SK-N-SH (cell line): ENCODE data around the gene ENTREP3. TPM values are rescaled to one million over a fixed set of nuclear protein-coding genes. Genes with fewer than 3 reads are reported as not detected.

Experiments used
- CTCF ChIA-PET: fragments of 300-600, 350-600 bp; formaldehyde crosslinking; extraction: SDS; loops from one replicate; lab custom pipeline; 2021; lab: Yijun Ruan, JAX
- POLR2A ChIA-PET: fragments of 350-600 bp; sonication (Branson Sonifier 250); formaldehyde crosslinking; extraction: SDS; loops from one replicate; lab custom pipeline; 2020; ENCODE audit warnings: antibody characterized with exemption, inconsistent platforms; lab: Yijun Ruan, JAX
- DNase-seq: peaks from one replicate; pipeline ENCODE4 v3.0.0; 2012
- H2AFZ ChIP-seq: fragments of 200-600 bp; sonication (generic); 2 replicates; pipeline ENCODE4 v1.8.1; 2016; ENCODE audit warnings: antibody characterized with exemption, mild to moderate bottlenecking, low read depth
- H3F3A ChIP-seq: fragments of 200-600 bp; sonication (generic); replicated peaks from 2 replicates; pipeline ENCODE3; 2016; ENCODE audit warnings: antibody characterized with exemption, mild to moderate bottlenecking; ENCODE audit not compliant: insufficient read depth
- H3K27ac ChIP-seq, 2 experiments: fragments of 200-500 bp in 1 of 2; fragments of 200-600 bp in 1 of 2; sonication (Bioruptor generic) in 1 of 2; sonication (generic), shearing (Covaris generic) in 1 of 2; 2 replicates each; pipeline versions ENCODE4 v1.5.1 to v1.6.1; 2014 to 2016; ENCODE audit warnings: low read depth in 2 of 2, inconsistent platforms in 1 of 2, low read length in 1 of 2, mild to moderate bottlenecking in 1 of 2, mixed read lengths in 1 of 2
- H3K27me3 ChIP-seq: fragments of 200-600 bp; sonication (generic), shearing (Covaris generic); 2 replicates; pipeline ENCODE4 v1.6.1; 2016; ENCODE audit warnings: mixed run types; ENCODE audit not compliant: insufficient read depth
- H3K36me3 ChIP-seq, 2 experiments: fragments of 200-500 bp in 1 of 2; fragments of 200-600 bp in 1 of 2; sonication (Bioruptor generic) in 1 of 2; sonication (generic) in 1 of 2; replicated peaks in 1 of 2; 2 replicates each; pipeline versions ENCODE3 to v1.5.1; 2014 to 2016; ENCODE audit warnings: low read length in 1 of 2, mild to moderate bottlenecking in 1 of 2; ENCODE audit not compliant: insufficient read depth in 2 of 2, control insufficient read depth in 1 of 2
- H3K4me1 ChIP-seq, 2 experiments: fragments of 200-500 bp in 1 of 2; fragments of 200-600 bp in 1 of 2; sonication (Bioruptor generic) in 1 of 2; sonication (generic), shearing (Covaris generic) in 1 of 2; 2 replicates each; pipeline versions ENCODE4 v1.5.1 to v1.6.1; 2014 to 2016; ENCODE audit warnings: low read depth in 1 of 2, low read length in 1 of 2, mixed run types in 1 of 2; ENCODE audit not compliant: insufficient read depth in 2 of 2, control insufficient read depth in 1 of 2
- H3K4me2 ChIP-seq: fragments of 200-600 bp; sonication (generic), shearing (Covaris generic); 2 replicates; pipeline ENCODE4 v1.6.1; 2017; ENCODE audit warnings: mixed run types
- H3K4me3 ChIP-seq, 2 experiments: fragments of 200-500 bp in 1 of 2; fragments of 200-600 bp in 1 of 2; sonication (Bioruptor generic) in 1 of 2; sonication (generic), shearing (Covaris generic) in 1 of 2; 2 replicates each; pipeline versions ENCODE4 v1.5.1 to v1.8.1; 2014 to 2016; ENCODE audit warnings: low read depth in 2 of 2, inconsistent platforms in 1 of 2, low read length in 1 of 2, mild to moderate bottlenecking in 1 of 2, mixed read lengths in 1 of 2, moderate library complexity in 1 of 2
- H3K79me2 ChIP-seq: fragments of 200-600 bp; sonication (generic); 2 replicates; pipeline ENCODE4 v1.8.1; 2017; ENCODE audit warnings: mild to moderate bottlenecking; ENCODE audit not compliant: insufficient read depth
- H3K9ac ChIP-seq: fragments of 200-600 bp; sonication (generic); 2 replicates; pipeline ENCODE4 v1.6.1; 2017; ENCODE audit warnings: mixed run types
- H3K9me2 ChIP-seq: fragments of 200-600 bp; sonication (generic); 2 replicates; pipeline ENCODE4 v1.6.1; 2017; ENCODE audit warnings: mixed run types
- H3K9me3 ChIP-seq: fragments of 200-600 bp; sonication (generic); 2 replicates; pipeline ENCODE4 v1.6.1; 2017; ENCODE audit warnings: mixed run types, mild to moderate bottlenecking, moderate library complexity
- H4K20me1 ChIP-seq: fragments of 200-600 bp; sonication (generic); 2 replicates; pipeline ENCODE4 v1.6.1; 2017; ENCODE audit warnings: mild to moderate bottlenecking, mixed run types; ENCODE audit not compliant: insufficient read depth
- EP300 ChIP-seq, 2 experiments: IDR thresholded peaks; 2 replicates each; pipeline versions ENCODE4 v1.4.0 to v1.6.1; 2012; ENCODE audit warnings: borderline replicate concordance in 1 of 2, low read depth in 1 of 2, low read length in 1 of 2
- EZH2phosphoT487 ChIP-seq: fragments of 200-600 bp; sonication (generic); IDR thresholded peaks from 2 replicates; pipeline ENCODE4 v1.6.1; 2017; ENCODE audit warnings: low read depth, mixed run types, mild to moderate bottlenecking, antibody characterized with exemption, moderate library complexity, borderline replicate concordance
- FOSL2 ChIP-seq: IDR thresholded peaks from 2 replicates; pipeline ENCODE4 v1.4.0; 2012; ENCODE audit warnings: low read depth, mild to moderate bottlenecking, moderate library complexity, borderline replicate concordance
- FOXJ3 ChIP-seq: sonication (generic); formaldehyde crosslinking; IDR thresholded peaks from 2 replicates; pipeline ENCODE4 v1.5.1; 2020; ENCODE audit warnings: mild to moderate bottlenecking, missing genetic modification reagents
- GABPA ChIP-seq: IDR thresholded peaks from 2 replicates; pipeline ENCODE4 v1.4.0; 2012; ENCODE audit warnings: low read depth, mild to moderate bottlenecking
- GATA2 ChIP-seq: sonication (generic); formaldehyde crosslinking; IDR thresholded peaks from 2 replicates; pipeline ENCODE4 v1.5.0; 2020; ENCODE audit warnings: mild to moderate bottlenecking, missing genetic modification reagents
- MEF2A ChIP-seq: IDR thresholded peaks from 2 replicates; pipeline ENCODE4 v1.4.0; 2012; ENCODE audit warnings: low read depth, borderline replicate concordance
- POLR2AphosphoS5 ChIP-seq: IDR thresholded peaks from 2 replicates; pipeline ENCODE4 v1.6.1; 2012; ENCODE audit warnings: low read depth, low read length
- RAD21 ChIP-seq: IDR thresholded peaks from 2 replicates; pipeline ENCODE4 v1.6.1; 2012; ENCODE audit warnings: mild to moderate bottlenecking, low read length
- RFX5 ChIP-seq: IDR thresholded peaks from 2 replicates; pipeline ENCODE4 v1.6.1; 2012; ENCODE audit warnings: mild to moderate bottlenecking, improper control_type of control experiment, low read length
- WGBS: methylation state at CpG from one replicate; pipeline ENCODE4 v1.1.6; 2017; ENCODE audit warnings: low lambda C conversion rate; 5-methylcytosine and 5-hydroxymethylcytosine counted together
- polyA plus RNA-seq, 3 experiments: library from polyadenylated mRNA; depleted of rRNA; stranded (reverse); fragments of >200 nt; gene quantifications; 2 replicates each; pipeline ENCODE4 v1.2.3, GENCODE V29; 2012
- TF ChIP-seq, protein P1 (sequence below): fragments of 200-600 bp; sonication (generic); IDR thresholded peaks from 2 replicates; pipeline ENCODE4 v1.6.1; 2017; ENCODE audit warnings: antibody characterized with exemption, mild to moderate bottlenecking, moderate library complexity
- TF ChIP-seq, protein P2 (sequence below): fragments of 150-350 bp; IDR thresholded peaks from 2 replicates; pipeline ENCODE4 v1.6.1; 2017; ENCODE audit warnings: antibody characterized with exemption, low read length, low read depth, borderline replicate concordance

Gene ENTREP3
- polyA plus RNA-seq, 1 of the 3 experiments (the other 2 are of a cell fraction), result 30.6 TPM

DNA sequence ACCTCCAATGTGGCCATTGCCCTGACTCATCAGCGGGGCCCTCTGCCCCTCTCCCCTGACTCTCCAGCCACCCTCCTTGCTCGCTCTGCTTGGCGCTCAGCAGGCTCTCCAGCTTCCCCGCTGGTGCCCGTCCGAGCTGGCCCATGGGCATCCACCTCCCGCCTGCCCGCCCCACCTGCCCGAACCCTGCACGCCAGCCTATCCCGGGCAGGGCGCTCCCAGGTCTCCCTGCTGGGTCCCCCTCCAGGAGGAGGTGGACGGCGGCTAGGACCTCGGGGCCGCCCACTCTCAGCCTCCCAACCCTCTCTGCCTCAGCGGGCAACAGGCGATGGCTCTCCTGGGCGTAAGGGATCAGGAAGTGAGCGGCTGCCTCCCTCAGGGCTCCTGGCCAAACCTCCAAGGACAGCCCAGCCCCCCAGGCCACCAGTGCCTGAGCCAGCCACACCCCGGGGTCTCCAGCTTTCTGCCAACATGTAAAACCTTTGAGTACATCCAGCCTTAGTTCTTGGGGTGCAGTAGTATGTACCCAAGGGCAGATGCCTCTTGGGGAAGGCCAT, 32.8 kb upstream of the ENTREP3 start:
- Histone ChIP-seq H3K9me2 (no peaks in the 10 kb centered on the region), H3K4me3 (no peak overlapping the region), H3F3A (no peaks in the 10 kb centered on the region), H4K20me1 (no peaks in the 10 kb centered on the region), H3K4me1 (no peaks in the 10 kb centered on the region), H3K4me2 (no peak overlapping the region), H3K9me3 (no peaks in the 10 kb centered on the region), H3K79me2 (no peaks in the 10 kb centered on the region), H3K27me3 (no peaks in the 10 kb centered on the region), H2AFZ (no peak overlapping the region), H3K27ac (no peak overlapping the region), H3K9ac (no peak overlapping the region), H3K36me3 (no peaks in the 10 kb centered on the region)
- CTCF ChIA-PET, result interaction anchor here (0.8 kb wide), 1 partner anchor 20 kb away, joined by 3 read pairs; the partner anchor contains the start of gene FDPS
- POLR2A ChIA-PET, result no interaction called here
- WGBS, result 89% methylated on average over 14 of the region's 21 CpGs
- no peak for DNase-seq
- TF ChIP-seq GABPA (no peak), MEF2A (no peak), FOXJ3 (CRISPR knock-in tag) (no peak), POLR2AphosphoS5 (no peak), EZH2phosphoT487 (no peak), GATA2 (CRISPR knock-in tag) (no peak), EP300 (IDR thresholded peaks at IDR 0.05; ENCODE audit: borderline replicate concordance in 1 of 2, low read depth in 1 of 2, low read length in 1 of 2) (no peak), FOSL2 (no peak), RAD21 (no peak)
- TF ChIP-seq, protein P1, sequence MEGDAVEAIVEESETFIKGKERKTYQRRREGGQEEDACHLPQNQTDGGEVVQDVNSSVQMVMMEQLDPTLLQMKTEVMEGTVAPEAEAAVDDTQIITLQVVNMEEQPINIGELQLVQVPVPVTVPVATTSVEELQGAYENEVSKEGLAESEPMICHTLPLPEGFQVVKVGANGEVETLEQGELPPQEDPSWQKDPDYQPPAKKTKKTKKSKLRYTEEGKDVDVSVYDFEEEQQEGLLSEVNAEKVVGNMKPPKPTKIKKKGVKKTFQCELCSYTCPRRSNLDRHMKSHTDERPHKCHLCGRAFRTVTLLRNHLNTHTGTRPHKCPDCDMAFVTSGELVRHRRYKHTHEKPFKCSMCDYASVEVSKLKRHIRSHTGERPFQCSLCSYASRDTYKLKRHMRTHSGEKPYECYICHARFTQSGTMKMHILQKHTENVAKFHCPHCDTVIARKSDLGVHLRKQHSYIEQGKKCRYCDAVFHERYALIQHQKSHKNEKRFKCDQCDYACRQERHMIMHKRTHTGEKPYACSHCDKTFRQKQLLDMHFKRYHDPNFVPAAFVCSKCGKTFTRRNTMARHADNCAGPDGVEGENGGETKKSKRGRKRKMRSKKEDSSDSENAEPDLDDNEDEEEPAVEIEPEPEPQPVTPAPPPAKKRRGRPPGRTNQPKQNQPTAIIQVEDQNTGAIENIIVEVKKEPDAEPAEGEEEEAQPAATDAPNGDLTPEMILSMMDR, result no peak
- TF ChIP-seq, protein P2, sequence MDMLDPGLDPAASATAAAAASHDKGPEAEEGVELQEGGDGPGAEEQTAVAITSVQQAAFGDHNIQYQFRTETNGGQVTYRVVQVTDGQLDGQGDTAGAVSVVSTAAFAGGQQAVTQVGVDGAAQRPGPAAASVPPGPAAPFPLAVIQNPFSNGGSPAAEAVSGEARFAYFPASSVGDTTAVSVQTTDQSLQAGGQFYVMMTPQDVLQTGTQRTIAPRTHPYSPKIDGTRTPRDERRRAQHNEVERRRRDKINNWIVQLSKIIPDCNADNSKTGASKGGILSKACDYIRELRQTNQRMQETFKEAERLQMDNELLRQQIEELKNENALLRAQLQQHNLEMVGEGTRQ, result no peak

DNA sequence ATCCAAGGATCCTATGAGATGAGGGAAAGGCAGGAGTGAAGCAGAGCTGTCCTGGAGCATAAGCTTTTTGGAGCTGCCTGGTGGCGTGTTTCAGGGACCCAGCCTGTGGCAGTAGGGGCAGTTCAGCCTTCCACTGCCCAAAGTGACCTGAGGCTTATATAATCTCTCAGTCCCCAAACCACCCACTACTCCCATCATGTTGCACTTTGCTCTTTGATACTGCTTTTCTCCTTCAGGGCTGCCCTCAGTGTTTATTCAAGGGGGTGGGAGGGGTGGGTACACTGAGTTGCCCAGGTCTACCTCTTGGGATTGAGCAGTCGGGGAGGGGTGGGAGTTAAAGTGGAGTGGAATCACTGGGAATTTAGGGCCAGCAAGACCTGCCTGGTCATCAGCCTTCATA, 31.3 kb upstream of the ENTREP3 start:
- Histone ChIP-seq H3K4me1 (no peaks in the 10 kb centered on the region), H3K27ac (no peak overlapping the region), H3K79me2 (no peaks in the 10 kb centered on the region), H3K27me3 (no peaks in the 10 kb centered on the region), H4K20me1 (no peaks in the 10 kb centered on the region), H3F3A (no peaks in the 10 kb centered on the region), H3K9ac (no peak overlapping the region), H2AFZ (no peak overlapping the region), H3K4me2 (no peak overlapping the region), H3K9me3 (no peaks in the 10 kb centered on the region), H3K9me2 (no peaks in the 10 kb centered on the region), H3K36me3 (no peaks in the 10 kb centered on the region), H3K4me3 (no peak overlapping the region)
- 88% methylated on average over 2 of the region's 2 CpGs for WGBS
- no peak for TF ChIP-seq RFX5
- ChIA-PET POLR2A (no interaction called here), CTCF (no interaction called here)
- no peak for DNase-seq
